HepG2 (cell line): ENCODE measurements around the gene JPH2. TPM values are rescaled to one million over a fixed set of nuclear protein-coding genes. Genes with fewer than 3 reads are reported as not detected.
A peak's percentile ranks its signal among the peaks of the same experiment; 100 is the strongest.

ENCODE experiments used
- ARNTL ChIP-seq: sonication (generic); formaldehyde crosslinking; IDR thresholded peaks from 2 replicates; pipeline ENCODE4 v1.4.0; 2020; ENCODE audit warnings: mild to moderate bottlenecking, missing genetic modification reagents
- KDM3A ChIP-seq: IDR thresholded peaks from 2 replicates; pipeline ENCODE4 v1.6.1; 2018; ENCODE audit warnings: low read depth, missing compliant biosample characterization
- MIXL1 ChIP-seq: IDR thresholded peaks from 2 replicates; pipeline ENCODE4 v1.6.1; 2016
- NAIF1 ChIP-seq: sonication (generic); formaldehyde crosslinking; IDR thresholded peaks from 2 replicates; pipeline ENCODE4 v1.5.0; 2020; ENCODE audit warnings: mild to moderate bottlenecking, missing genetic modification reagents, borderline replicate concordance
- SNAI1 ChIP-seq: sonication (generic); formaldehyde crosslinking; IDR thresholded peaks from 2 replicates; pipeline ENCODE4 v1.5.0; 2020; ENCODE audit warnings: mild to moderate bottlenecking, missing genetic modification reagents, borderline replicate concordance
- SOX5 ChIP-seq: IDR thresholded peaks from 2 replicates; pipeline ENCODE4 v1.6.1; 2016; ENCODE audit warnings: borderline replicate concordance
- ZNF326 ChIP-seq: sonication (generic); formaldehyde crosslinking; IDR thresholded peaks from 2 replicates; pipeline ENCODE4 v1.4.0; 2020; ENCODE audit warnings: missing genetic modification reagents, borderline replicate concordance
- ZNF543 ChIP-seq: sonication (generic); formaldehyde crosslinking; IDR thresholded peaks from 2 replicates; pipeline ENCODE4 v1.4.0; 2020; ENCODE audit warnings: mild to moderate bottlenecking, missing genetic modification reagents
- ZNF570 ChIP-seq: sonication (generic); formaldehyde crosslinking; IDR thresholded peaks from 2 replicates; pipeline ENCODE4 v1.4.0; 2020; ENCODE audit warnings: mild to moderate bottlenecking, missing genetic modification reagents, borderline replicate concordance
- polyA plus RNA-seq, 8 experiments: library from polyadenylated mRNA; depleted of rRNA in 3 of 8; stranded (reverse) in 7 of 8; unstranded in 1 of 8; fragments of >200 nt; fragmentation: Illumina TruSeq in 4 of 8; extraction: Trizol in 4 of 8; gene quantifications; 2 replicates each; pipeline versions ENCODE4 v1.2.1 to v1.2.3, GENCODE V29; 2011 to 2016; ENCODE audit warnings: low read depth in 4 of 8, missing spikeins in 1 of 8, mixed read lengths in 1 of 8; ENCODE audit not compliant: insufficient read depth in 1 of 8
- total RNA-seq, 5 experiments: library from RNA; depleted of rRNA; stranded (reverse); fragments of >200 nt; fragmentation: Illumina TruSeq; extraction: Trizol; gene quantifications; 2 replicates each; pipeline ENCODE4 v1.2.3, GENCODE V29; 2016; ENCODE audit warnings: low read depth in 1 of 5
- TF ChIP-seq, protein P1 (sequence below): sonication (generic); formaldehyde crosslinking; IDR thresholded peaks from one replicate; pipeline ENCODE4 v1.5.1; 2020; ENCODE audit warnings: mild to moderate bottlenecking, missing genetic modification reagents; ENCODE audit errors: not compliant biosample characterization
- TF ChIP-seq, protein P2 (sequence below): sonication (generic); formaldehyde crosslinking; IDR thresholded peaks from 2 replicates; pipeline ENCODE4 v1.4.0; 2020; ENCODE audit warnings: missing genetic modification reagents, low read depth, mild to moderate bottlenecking, borderline replicate concordance
- TF ChIP-seq, protein P3 (sequence below): IDR thresholded peaks from 2 replicates; pipeline ENCODE4 v1.4.0; 2020; ENCODE audit warnings: mild to moderate bottlenecking, missing genetic modification reagents
- TF ChIP-seq, protein P4 (sequence below), 2 experiments: IDR thresholded peaks; 2 replicates each; pipeline ENCODE4 v1.6.1; 2011 to 2012; ENCODE audit warnings: low read length in 2 of 2, borderline replicate concordance in 1 of 2, low read depth in 1 of 2, mild to moderate bottlenecking in 1 of 2, moderate library complexity in 1 of 2

The JPH2 gene
- total and polyA plus RNA-seq, 2 of the 13 experiments (the other 11 are each of a cell fraction or from before 2014, with no cell fraction given) = 0.42 TPM; not detected in 1

DNA sequence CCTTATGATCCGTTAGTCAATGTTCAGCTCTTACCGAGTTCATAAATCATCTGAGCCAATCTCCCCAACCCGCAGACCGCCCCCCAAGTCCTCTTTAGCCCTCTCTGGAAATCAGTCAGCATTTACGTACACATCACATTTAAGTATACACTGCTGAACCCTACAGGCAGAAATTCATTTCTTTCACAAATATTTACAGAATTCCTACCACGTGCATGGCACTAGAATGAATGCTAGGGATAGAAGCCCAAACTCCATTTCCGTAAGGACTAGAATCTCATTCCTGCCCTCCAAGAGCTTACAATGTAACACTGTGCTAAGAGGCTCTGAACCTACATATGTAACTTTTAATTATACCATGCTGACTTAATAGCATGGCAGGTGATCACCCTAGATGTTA lies 21.8 kb upstream of the JPH2 start (continued):
- TF ChIP-seq, protein P1, sequence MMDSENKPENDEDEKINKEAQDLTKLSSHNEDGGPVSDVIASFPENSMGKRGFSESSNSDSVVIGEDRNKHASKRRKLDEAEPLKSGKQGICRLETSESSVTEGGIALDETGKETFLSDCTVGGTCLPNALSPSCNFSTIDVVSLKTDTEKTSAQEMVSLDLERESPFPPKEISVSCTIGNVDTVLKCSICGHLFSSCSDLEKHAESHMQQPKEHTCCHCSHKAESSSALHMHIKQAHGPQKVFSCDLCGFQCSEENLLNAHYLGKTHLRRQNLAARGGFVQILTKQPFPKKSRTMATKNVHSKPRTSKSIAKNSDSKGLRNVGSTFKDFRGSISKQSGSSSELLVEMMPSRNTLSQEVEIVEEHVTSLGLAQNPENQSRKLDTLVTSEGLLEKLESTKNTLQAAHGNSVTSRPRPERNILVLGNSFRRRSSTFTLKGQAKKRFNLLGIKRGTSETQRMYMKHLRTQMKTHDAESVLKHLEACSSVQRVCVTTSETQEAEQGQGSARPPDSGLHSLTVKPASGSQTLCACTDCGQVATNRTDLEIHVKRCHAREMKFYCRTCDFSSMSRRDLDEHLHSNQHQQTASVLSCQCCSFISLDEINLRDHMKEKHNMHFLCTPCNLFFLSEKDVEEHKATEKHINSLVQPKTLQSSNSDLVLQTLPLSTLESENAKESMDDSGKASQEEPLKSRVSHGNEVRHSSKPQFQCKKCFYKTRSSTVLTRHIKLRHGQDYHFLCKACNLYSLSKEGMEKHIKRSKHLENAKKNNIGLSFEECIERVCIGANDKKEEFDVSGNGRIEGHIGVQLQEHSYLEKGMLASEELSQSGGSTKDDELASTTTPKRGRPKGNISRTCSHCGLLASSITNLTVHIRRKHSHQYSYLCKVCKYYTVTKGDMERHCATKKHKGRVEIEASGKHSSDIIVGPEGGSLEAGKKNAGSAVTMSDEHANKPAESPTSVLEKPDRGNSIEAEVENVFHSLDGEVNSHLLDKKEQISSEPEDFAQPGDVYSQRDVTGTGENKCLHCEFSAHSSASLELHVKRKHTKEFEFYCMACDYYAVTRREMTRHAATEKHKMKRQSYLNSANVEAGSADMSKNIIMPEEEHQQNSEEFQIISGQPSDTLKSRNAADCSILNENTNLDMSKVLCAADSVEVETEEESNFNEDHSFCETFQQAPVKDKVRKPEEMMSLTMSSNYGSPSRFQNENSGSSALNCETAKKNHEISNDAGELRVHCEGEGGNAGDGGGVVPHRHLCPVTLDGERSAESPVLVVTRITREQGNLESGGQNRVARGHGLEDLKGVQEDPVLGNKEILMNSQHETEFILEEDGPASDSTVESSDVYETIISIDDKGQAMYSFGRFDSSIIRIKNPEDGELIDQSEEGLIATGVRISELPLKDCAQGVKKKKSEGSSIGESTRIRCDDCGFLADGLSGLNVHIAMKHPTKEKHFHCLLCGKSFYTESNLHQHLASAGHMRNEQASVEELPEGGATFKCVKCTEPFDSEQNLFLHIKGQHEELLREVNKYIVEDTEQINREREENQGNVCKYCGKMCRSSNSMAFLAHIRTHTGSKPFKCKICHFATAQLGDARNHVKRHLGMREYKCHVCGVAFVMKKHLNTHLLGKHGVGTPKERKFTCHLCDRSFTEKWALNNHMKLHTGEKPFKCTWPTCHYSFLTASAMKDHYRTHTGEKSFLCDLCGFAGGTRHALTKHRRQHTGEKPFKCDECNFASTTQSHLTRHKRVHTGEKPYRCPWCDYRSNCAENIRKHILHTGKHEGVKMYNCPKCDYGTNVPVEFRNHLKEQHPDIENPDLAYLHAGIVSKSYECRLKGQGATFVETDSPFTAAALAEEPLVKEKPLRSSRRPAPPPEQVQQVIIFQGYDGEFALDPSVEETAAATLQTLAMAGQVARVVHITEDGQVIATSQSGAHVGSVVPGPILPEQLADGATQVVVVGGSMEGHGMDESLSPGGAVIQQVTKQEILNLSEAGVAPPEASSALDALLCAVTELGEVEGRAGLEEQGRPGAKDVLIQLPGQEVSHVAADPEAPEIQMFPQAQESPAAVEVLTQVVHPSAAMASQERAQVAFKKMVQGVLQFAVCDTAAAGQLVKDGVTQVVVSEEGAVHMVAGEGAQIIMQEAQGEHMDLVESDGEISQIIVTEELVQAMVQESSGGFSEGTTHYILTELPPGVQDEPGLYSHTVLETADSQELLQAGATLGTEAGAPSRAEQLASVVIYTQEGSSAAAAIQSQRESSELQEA = no peak
- no peak for TF ChIP-seq ZNF570 (CRISPR knock-in tag)
- no peak for TF ChIP-seq SNAI1 (CRISPR knock-in tag)
- no peak for TF ChIP-seq ARNTL (CRISPR knock-in tag)
- no peak for TF ChIP-seq ZNF543 (CRISPR knock-in tag)
- TF ChIP-seq MIXL1 (CRISPR knock-in tag) = peak; percentile 70; the same call in 1 of the 2 replicates
- TF ChIP-seq, protein P2, sequence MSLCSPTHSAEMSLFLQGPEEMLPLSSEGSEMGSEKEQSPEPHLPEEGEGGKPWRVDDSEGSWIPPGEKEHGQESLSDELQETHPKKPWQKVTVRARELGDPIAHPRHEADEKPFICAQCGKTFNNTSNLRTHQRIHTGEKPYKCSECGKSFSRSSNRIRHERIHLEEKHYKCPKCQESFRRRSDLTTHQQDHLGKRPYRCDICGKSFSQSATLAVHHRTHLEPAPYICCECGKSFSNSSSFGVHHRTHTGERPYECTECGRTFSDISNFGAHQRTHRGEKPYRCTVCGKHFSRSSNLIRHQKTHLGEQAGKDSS (CRISPR knock-in tag) = no peak
- peak; percentile 61; the same call in 1 of the 2 replicates for TF ChIP-seq SOX5 (CRISPR knock-in tag)
- TF ChIP-seq ZNF326 = no peak
- TF ChIP-seq, protein P3, sequence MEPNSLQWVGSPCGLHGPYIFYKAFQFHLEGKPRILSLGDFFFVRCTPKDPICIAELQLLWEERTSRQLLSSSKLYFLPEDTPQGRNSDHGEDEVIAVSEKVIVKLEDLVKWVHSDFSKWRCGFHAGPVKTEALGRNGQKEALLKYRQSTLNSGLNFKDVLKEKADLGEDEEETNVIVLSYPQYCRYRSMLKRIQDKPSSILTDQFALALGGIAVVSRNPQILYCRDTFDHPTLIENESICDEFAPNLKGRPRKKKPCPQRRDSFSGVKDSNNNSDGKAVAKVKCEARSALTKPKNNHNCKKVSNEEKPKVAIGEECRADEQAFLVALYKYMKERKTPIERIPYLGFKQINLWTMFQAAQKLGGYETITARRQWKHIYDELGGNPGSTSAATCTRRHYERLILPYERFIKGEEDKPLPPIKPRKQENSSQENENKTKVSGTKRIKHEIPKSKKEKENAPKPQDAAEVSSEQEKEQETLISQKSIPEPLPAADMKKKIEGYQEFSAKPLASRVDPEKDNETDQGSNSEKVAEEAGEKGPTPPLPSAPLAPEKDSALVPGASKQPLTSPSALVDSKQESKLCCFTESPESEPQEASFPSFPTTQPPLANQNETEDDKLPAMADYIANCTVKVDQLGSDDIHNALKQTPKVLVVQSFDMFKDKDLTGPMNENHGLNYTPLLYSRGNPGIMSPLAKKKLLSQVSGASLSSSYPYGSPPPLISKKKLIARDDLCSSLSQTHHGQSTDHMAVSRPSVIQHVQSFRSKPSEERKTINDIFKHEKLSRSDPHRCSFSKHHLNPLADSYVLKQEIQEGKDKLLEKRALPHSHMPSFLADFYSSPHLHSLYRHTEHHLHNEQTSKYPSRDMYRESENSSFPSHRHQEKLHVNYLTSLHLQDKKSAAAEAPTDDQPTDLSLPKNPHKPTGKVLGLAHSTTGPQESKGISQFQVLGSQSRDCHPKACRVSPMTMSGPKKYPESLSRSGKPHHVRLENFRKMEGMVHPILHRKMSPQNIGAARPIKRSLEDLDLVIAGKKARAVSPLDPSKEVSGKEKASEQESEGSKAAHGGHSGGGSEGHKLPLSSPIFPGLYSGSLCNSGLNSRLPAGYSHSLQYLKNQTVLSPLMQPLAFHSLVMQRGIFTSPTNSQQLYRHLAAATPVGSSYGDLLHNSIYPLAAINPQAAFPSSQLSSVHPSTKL = peak; percentile 73; the same call in 1 of the 2 replicates
- no peak for TF ChIP-seq NAIF1 (CRISPR knock-in tag)
- TF ChIP-seq, protein P4, sequence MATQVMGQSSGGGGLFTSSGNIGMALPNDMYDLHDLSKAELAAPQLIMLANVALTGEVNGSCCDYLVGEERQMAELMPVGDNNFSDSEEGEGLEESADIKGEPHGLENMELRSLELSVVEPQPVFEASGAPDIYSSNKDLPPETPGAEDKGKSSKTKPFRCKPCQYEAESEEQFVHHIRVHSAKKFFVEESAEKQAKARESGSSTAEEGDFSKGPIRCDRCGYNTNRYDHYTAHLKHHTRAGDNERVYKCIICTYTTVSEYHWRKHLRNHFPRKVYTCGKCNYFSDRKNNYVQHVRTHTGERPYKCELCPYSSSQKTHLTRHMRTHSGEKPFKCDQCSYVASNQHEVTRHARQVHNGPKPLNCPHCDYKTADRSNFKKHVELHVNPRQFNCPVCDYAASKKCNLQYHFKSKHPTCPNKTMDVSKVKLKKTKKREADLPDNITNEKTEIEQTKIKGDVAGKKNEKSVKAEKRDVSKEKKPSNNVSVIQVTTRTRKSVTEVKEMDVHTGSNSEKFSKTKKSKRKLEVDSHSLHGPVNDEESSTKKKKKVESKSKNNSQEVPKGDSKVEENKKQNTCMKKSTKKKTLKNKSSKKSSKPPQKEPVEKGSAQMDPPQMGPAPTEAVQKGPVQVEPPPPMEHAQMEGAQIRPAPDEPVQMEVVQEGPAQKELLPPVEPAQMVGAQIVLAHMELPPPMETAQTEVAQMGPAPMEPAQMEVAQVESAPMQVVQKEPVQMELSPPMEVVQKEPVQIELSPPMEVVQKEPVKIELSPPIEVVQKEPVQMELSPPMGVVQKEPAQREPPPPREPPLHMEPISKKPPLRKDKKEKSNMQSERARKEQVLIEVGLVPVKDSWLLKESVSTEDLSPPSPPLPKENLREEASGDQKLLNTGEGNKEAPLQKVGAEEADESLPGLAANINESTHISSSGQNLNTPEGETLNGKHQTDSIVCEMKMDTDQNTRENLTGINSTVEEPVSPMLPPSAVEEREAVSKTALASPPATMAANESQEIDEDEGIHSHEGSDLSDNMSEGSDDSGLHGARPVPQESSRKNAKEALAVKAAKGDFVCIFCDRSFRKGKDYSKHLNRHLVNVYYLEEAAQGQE (IDR thresholded peaks at IDR 0.05; ENCODE audit: borderline replicate concordance in 1 of 2, low read depth in 1 of 2, low read length in 2 of 2) = no peak
- TF ChIP-seq KDM3A (CRISPR knock-in tag) = no peak
